A549 (cell line): ENCODE measurements around the gene GPAT3.

Source experiments
- CTCF ChIP-seq: fragments of >200 bp; sonication (Bioruptor Twin); formaldehyde crosslinking; IDR thresholded peaks from 3 replicates; pipeline ENCODE4 v1.5.1; 2016
- POLR2A ChIP-seq: IDR thresholded peaks from 2 replicates; pipeline ENCODE4 v1.6.1; 2012; ENCODE audit warnings: mild to moderate bottlenecking, low read length
- SMC3 ChIP-seq: fragments of >200 bp; sonication (Bioruptor Twin); formaldehyde crosslinking; IDR thresholded peaks from 3 replicates; pipeline ENCODE4 v1.6.1; 2018; ENCODE audit warnings: inconsistent platforms

DNA sequence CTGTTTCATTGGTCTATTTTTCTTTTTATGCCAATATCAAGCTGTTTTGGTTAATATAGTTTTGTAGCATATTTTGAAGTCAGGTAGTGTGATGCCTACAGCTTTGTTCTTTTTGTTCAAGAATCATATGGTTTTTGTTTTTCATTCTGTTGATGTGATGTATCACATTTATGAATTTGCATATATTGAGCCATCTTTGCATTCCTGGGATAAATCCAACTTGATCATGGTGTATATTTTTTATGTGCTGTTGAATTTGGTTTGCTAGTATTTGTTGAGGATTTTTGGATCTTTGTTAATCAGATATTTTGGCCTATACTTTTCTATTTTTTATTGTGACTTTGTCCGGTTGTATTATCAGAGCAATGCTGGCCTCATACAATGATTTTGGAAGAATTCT is 74.8 kb downstream of the GPAT3 start:
- TF ChIP-seq SMC3 (no peak), POLR2A (no peak), CTCF (no peak)
